ENCODE results near the gene ADGRV1.

ADGRV1 gene

GRCh38 chr5:90700299-90700698 lies 141.7 kb downstream of the ADGRV1 start:
- Histone ChIP-seq H3K9ac (ENCODE audit: low read depth, low read length) (no peak overlapping the region), H3K36me3 (ENCODE audit: control insufficient read depth, insufficient read depth, low read length) (no peaks in the 10 kb centered on the region), H3K9me3 (ENCODE audit: control insufficient read depth, insufficient read depth, low read length) (no peaks in the 10 kb centered on the region), H3K27me3 (ENCODE audit: control insufficient read depth, insufficient read depth, low read length) (no peaks in the 10 kb centered on the region), H3K4me1 (ENCODE audit: control insufficient read depth, insufficient read depth, low read length) (no peaks in the 10 kb centered on the region), H3K4me3 (ENCODE audit: low read depth, low read length) (no peak overlapping the region)

GRCh38 chr5:90703932-90704331 lies 145.3 kb downstream of the ADGRV1 start:
- Histone ChIP-seq H3K9me3 (ENCODE audit: control insufficient read depth, insufficient read depth, low read length) (no peaks in the 10 kb centered on the region), H3K36me3 (ENCODE audit: control insufficient read depth, insufficient read depth, low read length) (no peaks in the 10 kb centered on the region), H3K27me3 (ENCODE audit: control insufficient read depth, insufficient read depth, low read length) (no peaks in the 10 kb centered on the region), H3K4me3 (ENCODE audit: low read depth, low read length) (no peak overlapping the region), H3K4me1 (ENCODE audit: control insufficient read depth, insufficient read depth, low read length) (no peaks in the 10 kb centered on the region), H3K9ac (ENCODE audit: low read depth, low read length) (no peak overlapping the region)

GRCh38 chr5:90707698-90708097 lies 149.1 kb downstream of the ADGRV1 start:
- H3K9me3 ChIP-seq (ENCODE audit: control insufficient read depth, insufficient read depth, low read length) = no peaks in the 10 kb centered on the region
- H3K27me3 ChIP-seq (ENCODE audit: control insufficient read depth, insufficient read depth, low read length) = no peaks in the 10 kb centered on the region
- H3K4me3 ChIP-seq (ENCODE audit: low read depth, low read length) = no peak overlapping the region
- H3K9ac ChIP-seq (ENCODE audit: low read depth, low read length) = no peak overlapping the region
- no peaks in the 10 kb centered on the region for H3K36me3 ChIP-seq (ENCODE audit: control insufficient read depth, insufficient read depth, low read length)
- no peaks in the 10 kb centered on the region for H3K4me1 ChIP-seq (ENCODE audit: control insufficient read depth, insufficient read depth, low read length)

GRCh38 chr5:90709323-90710155 lies 150.9 kb downstream of the ADGRV1 start:
- Histone ChIP-seq H3K4me3 (ENCODE audit: low read depth, low read length) (no peak overlapping the region), H3K9ac (ENCODE audit: low read depth, low read length) (no peak overlapping the region), H3K36me3 (ENCODE audit: control insufficient read depth, insufficient read depth, low read length) (no peaks in the 10 kb centered on the region), H3K27me3 (ENCODE audit: control insufficient read depth, insufficient read depth, low read length) (no peaks in the 10 kb centered on the region), H3K9me3 (ENCODE audit: control insufficient read depth, insufficient read depth, low read length) (no peaks in the 10 kb centered on the region), H3K4me1 (ENCODE audit: control insufficient read depth, insufficient read depth, low read length) (no peaks in the 10 kb centered on the region)

DNA sequence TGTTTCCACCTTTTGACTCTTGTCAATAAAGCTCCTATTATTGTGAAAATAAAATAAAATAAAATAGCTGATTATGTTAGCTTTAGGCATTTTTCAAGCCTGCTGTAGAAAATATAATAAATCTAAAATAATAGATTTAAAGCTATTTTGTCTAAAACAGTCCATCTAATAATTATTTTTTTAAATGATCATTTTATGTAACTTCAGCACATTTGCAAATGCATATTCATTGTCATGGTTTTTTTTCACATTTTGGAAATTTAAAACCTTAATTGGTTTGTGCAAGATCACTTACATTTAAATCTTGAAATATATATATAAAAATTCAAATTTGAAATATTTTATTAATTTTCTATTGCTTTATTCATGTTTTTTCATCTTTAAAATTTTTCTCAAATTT lies 159.8 kb downstream of the ADGRV1 start:
- Histone ChIP-seq H3K27me3 (ENCODE audit: control insufficient read depth, insufficient read depth, low read length) (no peaks in the 10 kb centered on the region), H3K36me3 (ENCODE audit: control insufficient read depth, insufficient read depth, low read length) (no peaks in the 10 kb centered on the region), H3K4me3 (ENCODE audit: low read depth, low read length) (no peak overlapping the region)

GRCh38 chr5:90739567-90739966 lies 181.0 kb downstream of the ADGRV1 start:
- no peak overlapping the region for H3K4me3 ChIP-seq (ENCODE audit: low read depth, low read length)
- no peaks in the 10 kb centered on the region for H3K9me3 ChIP-seq (ENCODE audit: control insufficient read depth, insufficient read depth, low read length)
- H3K27me3 ChIP-seq (ENCODE audit: control insufficient read depth, insufficient read depth, low read length) = no peaks in the 10 kb centered on the region
- no peaks in the 10 kb centered on the region for H3K36me3 ChIP-seq (ENCODE audit: control insufficient read depth, insufficient read depth, low read length)
- no peak overlapping the region for H3K9ac ChIP-seq (ENCODE audit: low read depth, low read length)
- H3K4me1 ChIP-seq (ENCODE audit: control insufficient read depth, insufficient read depth, low read length) = no peaks in the 10 kb centered on the region

More for the DNA sequence above, 159.8 kb downstream of the ADGRV1 start:
- Histone ChIP-seq H3K9ac (ENCODE audit: low read depth, low read length) (no peak overlapping the region), H3K9me3 (ENCODE audit: control insufficient read depth, insufficient read depth, low read length) (no peaks in the 10 kb centered on the region), H3K4me1 (ENCODE audit: control insufficient read depth, insufficient read depth, low read length) (no peaks in the 10 kb centered on the region)

- Histone ChIP-seq H3K9ac (ENCODE audit: low read depth, low read length) (no peak overlapping the region), H3K36me3 (ENCODE audit: control insufficient read depth, insufficient read depth, low read length) (no peaks in the 10 kb centered on the region), H3K9me3 (ENCODE audit: control insufficient read depth, insufficient read depth, low read length) (no peaks in the 10 kb centered on the region), H3K4me1 (ENCODE audit: control insufficient read depth, insufficient read depth, low read length) (no peaks in the 10 kb centered on the region), H3K4me3 (ENCODE audit: low read depth, low read length) (no peak overlapping the region), H3K27me3 (ENCODE audit: control insufficient read depth, insufficient read depth, low read length) (no peaks in the 10 kb centered on the region)
These were observed 181.7 kb downstream of the ADGRV1 start for GRCh38 chr5:90740244-90740799.

DNA sequence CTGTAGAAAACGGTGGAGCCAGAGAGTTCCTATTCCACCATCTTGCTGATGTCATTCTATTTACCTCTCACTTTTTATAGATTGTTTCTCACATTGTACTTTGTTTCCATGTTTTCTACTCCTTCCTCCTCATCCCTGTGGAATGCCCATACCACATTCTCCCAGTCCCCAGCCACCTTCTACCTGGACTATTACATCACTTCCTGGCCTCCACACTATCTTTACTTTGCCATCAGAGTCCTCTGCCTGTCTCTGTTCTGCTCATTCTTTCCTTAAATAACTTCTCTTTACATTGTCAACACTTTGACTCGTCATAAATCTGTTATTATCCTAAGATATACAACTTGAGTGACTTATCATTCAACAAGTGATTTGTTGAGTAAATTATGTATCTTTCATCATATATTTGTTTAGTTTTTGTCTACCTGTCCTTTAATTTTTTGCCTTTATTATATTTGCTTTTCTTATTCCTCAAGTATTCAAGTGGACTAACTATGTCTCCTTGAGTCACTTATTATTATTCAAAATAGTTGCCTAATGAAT lies 182.5 kb downstream of the ADGRV1 start:
- no peaks in the 10 kb centered on the region for H3K36me3 ChIP-seq (ENCODE audit: control insufficient read depth, insufficient read depth, low read length)
- no peak overlapping the region for H3K9ac ChIP-seq (ENCODE audit: low read depth, low read length)
- H3K9me3 ChIP-seq (ENCODE audit: control insufficient read depth, insufficient read depth, low read length) = no peaks in the 10 kb centered on the region
- H3K4me3 ChIP-seq (ENCODE audit: low read depth, low read length) = no peak overlapping the region
- H3K4me1 ChIP-seq (ENCODE audit: control insufficient read depth, insufficient read depth, low read length) = no peaks in the 10 kb centered on the region
- no peaks in the 10 kb centered on the region for H3K27me3 ChIP-seq (ENCODE audit: control insufficient read depth, insufficient read depth, low read length)

- Histone ChIP-seq H3K27me3 (ENCODE audit: control insufficient read depth, insufficient read depth, low read length) (no peaks in the 10 kb centered on the region), H3K4me3 (ENCODE audit: low read depth, low read length) (no peak overlapping the region), H3K4me1 (ENCODE audit: control insufficient read depth, insufficient read depth, low read length) (peaks cover 9% of the 10 kb centered on the region), H3K9ac (ENCODE audit: low read depth, low read length) (no peak overlapping the region), H3K36me3 (ENCODE audit: control insufficient read depth, insufficient read depth, low read length) (no peaks in the 10 kb centered on the region), H3K9me3 (ENCODE audit: control insufficient read depth, insufficient read depth, low read length) (no peaks in the 10 kb centered on the region)
These were observed 187.5 kb downstream of the ADGRV1 start for GRCh38 chr5:90746119-90746518.

DNA sequence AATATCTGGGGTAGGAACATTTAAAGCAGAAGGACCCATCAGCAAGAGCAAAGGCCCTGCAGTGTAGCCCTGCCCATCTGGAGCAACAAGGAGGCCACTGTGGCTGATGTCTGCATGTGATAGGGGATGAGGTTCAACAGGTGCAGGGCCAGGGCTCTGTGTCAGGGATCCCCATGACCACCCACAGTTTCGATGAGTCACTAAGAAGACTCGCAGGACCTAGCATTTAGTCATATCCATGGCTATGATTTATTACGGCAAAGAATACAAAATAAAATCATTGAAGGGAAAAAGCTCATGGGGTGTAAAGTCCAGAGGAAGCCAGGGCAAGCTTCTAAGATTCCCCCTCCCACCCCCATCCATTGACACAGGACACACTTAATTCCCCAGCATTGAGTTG lies 188.6 kb downstream of the ADGRV1 start:
- Histone ChIP-seq H3K9ac (ENCODE audit: low read depth, low read length) (no peak overlapping the region), H3K4me1 (ENCODE audit: control insufficient read depth, insufficient read depth, low read length) (peaks cover 9% of the 10 kb centered on the region), H3K27me3 (ENCODE audit: control insufficient read depth, insufficient read depth, low read length) (no peaks in the 10 kb centered on the region), H3K4me3 (ENCODE audit: low read depth, low read length) (no peak overlapping the region), H3K36me3 (ENCODE audit: control insufficient read depth, insufficient read depth, low read length) (no peaks in the 10 kb centered on the region), H3K9me3 (ENCODE audit: control insufficient read depth, insufficient read depth, low read length) (no peaks in the 10 kb centered on the region)

DNA sequence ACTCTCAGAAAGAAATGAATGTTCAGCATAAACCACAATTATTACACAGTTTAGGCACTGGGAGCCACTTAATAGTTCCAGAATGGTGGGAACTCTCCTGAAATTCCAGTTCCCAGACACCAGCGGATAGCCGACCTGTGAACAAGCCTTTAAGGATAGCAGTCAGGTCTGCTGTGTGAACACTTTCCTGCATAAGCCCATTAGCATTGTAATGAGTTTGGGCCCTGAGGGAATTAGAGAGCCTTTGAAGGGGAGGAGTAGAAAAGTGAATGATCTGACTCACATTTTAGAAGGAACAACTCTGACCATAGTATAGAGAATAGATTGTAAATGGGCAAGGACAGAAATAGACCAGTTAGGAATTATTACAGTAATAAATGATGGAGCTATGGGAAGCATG lies 189.1 kb downstream of the ADGRV1 start:
- Histone ChIP-seq H3K9me3 (ENCODE audit: control insufficient read depth, insufficient read depth, low read length) (no peaks in the 10 kb centered on the region), H3K36me3 (ENCODE audit: control insufficient read depth, insufficient read depth, low read length) (no peaks in the 10 kb centered on the region), H3K9ac (ENCODE audit: low read depth, low read length) (no peak overlapping the region), H3K4me3 (ENCODE audit: low read depth, low read length) (no peak overlapping the region), H3K27me3 (ENCODE audit: control insufficient read depth, insufficient read depth, low read length) (no peaks in the 10 kb centered on the region), H3K4me1 (ENCODE audit: control insufficient read depth, insufficient read depth, low read length) (peaks cover 9% of the 10 kb centered on the region)

GRCh38 chr5:90759119-90759518 lies 200.5 kb downstream of the ADGRV1 start:
- Histone ChIP-seq H3K4me1 (ENCODE audit: control insufficient read depth, insufficient read depth, low read length) (no peaks in the 10 kb centered on the region), H3K36me3 (ENCODE audit: control insufficient read depth, insufficient read depth, low read length) (peaks cover 6% of the 10 kb centered on the region), H3K4me3 (ENCODE audit: low read depth, low read length) (no peak overlapping the region)

More at GRCh38 chr5:90759119-90759518, 200.5 kb downstream of the ADGRV1 start:
- Histone ChIP-seq H3K27me3 (ENCODE audit: control insufficient read depth, insufficient read depth, low read length) (no peaks in the 10 kb centered on the region), H3K9ac (ENCODE audit: low read depth, low read length) (no peak overlapping the region), H3K9me3 (ENCODE audit: control insufficient read depth, insufficient read depth, low read length) (no peaks in the 10 kb centered on the region)

All from iPS-15b (cell line).